Activated effector memory CD4-positive, alpha-beta T cell treated with anti-CD3 and anti-CD28 coated beads, Interleukin-2, amount 50 U/mL, for 16 hours (primary cell): Measurements from ENCODE around the gene NCAM2.

Source experiments
- DNase-seq: peaks from one replicate; pipeline ENCODE4 v3.0.0-alpha.2; 2020

The NCAM2 gene

GRCh38 chr21:20997636-20998455 lies at the start of gene NCAM2:
TSS of gene NCAM2 (plus strand) at chr21:20998409.
- DNase-seq, result peak; percentile 82

DNA sequence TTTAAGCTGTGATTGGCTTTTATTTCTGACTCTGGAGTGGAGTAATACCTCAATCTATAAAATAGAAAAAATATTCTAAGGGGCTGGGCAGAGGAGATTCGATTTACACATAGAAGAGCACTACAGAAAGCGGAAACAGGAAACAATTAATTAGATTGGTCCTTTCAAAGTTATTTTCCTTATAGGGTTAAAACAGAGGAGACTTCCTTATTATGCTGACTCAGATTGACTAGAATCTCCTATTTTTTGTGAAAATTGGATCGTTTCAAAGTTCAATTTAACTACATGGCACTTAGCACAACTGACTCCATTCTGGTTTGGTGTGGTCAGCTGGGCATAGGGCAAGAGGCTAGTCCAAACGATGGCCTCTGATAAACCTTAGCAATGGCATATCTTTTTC lies 48.3 kb upstream of the NCAM2 start:
- DNase-seq, result no peak

DNA sequence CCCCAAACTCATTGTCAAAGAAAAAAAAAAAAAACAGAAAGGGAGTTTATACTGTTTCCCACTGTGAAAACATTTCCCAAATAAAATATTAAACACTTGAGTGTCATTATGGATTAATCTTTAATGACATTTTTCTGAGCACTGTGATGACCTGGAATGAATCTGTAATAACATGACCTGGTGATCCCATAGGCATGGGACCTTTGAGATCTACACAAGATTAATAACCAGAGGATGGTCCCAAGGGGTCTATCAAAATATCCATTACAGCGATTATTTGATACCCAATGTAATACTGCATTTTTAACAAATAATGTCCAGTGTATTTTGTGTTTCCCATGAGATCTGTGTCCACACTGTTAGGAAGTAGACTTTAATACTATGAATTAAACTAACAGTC lies 32.4 kb upstream of the NCAM2 start:
- no peak for DNase-seq

DNA sequence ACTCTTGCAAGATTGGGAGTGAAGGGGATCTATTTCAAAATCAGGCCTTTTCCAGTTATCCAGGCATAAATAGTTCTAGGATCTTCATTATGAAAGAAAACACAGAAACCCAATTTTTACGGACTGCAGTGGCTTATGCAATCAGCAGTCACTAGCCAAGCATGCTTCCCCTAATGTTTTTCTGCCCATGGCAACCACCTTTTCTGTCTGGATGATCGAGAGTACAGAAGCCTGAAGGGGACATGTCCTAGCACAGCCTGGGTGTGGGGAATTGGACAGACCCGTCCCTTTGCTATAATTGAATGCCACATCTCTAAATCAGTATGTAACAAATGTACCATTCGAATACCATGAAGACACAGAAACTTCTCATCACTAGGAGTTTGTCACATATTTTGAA lies 29.8 kb upstream of the NCAM2 start:
- DNase-seq, result no peak

- DNase-seq, result no peak
Measured at GRCh38 chr21:20970691-20971090, 27.5 kb upstream of the NCAM2 start.

- DNase-seq, result no peak
Measured at GRCh38 chr21:20971296-20971921, 26.8 kb upstream of the NCAM2 start.

GRCh38 chr21:20994790-20995189 lies 3.4 kb upstream of the NCAM2 start:
- DNase-seq, result no peak

- no peak for DNase-seq
Measured at GRCh38 chr21:20996421-20997310, 1.5 kb upstream of the NCAM2 start.

DNA sequence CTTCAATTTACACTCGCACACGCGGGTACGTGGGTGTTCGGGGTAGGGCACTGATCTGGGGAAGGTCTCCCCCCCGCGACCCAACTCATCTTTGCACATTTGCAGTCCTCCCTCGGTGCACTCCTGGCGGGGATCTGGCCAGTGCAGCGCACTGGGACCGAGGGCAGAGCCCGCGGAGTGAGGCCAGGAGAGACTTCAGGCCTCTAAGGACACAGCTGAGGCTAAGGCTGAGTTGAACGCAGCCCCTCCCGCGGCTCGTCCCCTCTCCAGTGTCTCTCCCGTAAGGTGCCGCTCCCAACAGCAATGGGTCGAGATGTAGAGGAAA lies 936 bp upstream of the NCAM2 start:
- no peak for DNase-seq

- DNase-seq, result no peak
Measured at GRCh38 chr21:20998456-20998789, 214 bp downstream of the NCAM2 start.

DNA sequence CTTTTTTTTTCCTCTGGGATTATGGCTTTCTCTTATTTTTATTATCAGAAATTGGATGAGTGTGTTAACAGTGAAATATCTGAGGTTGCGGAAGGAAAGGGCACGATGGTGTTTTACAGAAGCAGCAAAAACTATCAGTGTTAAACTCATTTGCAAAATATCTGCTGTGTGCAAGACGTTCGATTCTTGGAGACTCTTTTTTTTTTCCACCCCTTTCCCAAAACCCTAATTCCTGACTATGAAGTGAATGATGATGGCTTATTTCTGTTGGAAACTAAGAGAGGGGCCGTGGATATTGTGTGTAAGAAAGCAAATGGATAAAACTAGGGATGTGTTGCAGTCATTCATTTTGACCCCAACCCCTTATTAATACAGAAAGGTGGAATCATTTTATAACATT lies 677 bp downstream of the NCAM2 start:
- no peak for DNase-seq

DNA sequence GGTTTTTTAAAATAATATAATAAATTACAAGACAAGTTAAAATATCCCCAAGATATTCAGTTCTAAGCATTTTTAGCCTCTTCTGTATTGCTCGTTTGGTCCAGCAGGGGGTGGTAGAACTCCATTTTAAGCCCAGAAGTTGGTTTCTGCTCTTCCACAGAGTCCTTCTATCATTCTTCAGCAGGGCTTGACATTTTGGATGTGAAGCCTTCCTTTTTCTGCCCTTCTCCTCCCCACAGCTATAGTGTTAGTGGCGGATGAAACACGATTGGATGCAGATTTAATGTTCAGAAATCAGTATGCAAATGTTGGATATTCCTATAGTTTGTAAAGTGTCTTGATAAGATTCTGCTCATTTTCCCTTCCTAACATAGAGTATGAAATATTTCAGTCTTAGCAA lies 1.4 kb downstream of the NCAM2 start:
- no peak for DNase-seq

DNA sequence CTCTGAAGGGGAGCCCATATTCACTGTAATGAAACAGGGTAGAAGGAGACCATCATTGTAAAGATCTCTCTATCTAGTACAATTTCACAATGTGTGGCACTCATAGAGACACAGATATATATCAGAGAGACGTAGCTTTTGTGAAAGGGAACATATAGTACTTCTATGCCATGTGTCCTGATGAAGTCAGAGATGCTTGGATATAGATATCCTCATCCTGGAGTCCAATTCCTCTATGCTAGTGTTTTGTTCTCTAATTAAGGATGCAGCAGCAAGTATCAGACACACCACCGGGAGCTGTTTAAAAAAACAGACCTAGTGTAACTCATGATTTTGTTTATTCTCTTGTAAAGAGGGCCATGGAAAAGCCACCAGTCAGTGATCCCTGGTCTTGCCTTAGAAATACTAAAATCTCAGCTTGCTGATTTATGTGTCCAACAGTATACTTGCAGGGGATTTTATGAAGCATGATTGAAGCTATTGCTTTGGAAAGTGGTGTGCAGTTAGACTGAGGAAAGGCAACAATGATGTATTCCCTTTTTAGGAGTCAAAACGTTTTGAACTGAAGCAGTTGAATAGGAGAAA lies 2.5 kb downstream of the NCAM2 start:
- no peak for DNase-seq

GRCh38 chr21:21001591-21002100 lies 3.4 kb downstream of the NCAM2 start:
- no peak for DNase-seq

- DNase-seq, result no peak
Measured at GRCh38 chr21:21002153-21002552, 3.9 kb downstream of the NCAM2 start.

DNA sequence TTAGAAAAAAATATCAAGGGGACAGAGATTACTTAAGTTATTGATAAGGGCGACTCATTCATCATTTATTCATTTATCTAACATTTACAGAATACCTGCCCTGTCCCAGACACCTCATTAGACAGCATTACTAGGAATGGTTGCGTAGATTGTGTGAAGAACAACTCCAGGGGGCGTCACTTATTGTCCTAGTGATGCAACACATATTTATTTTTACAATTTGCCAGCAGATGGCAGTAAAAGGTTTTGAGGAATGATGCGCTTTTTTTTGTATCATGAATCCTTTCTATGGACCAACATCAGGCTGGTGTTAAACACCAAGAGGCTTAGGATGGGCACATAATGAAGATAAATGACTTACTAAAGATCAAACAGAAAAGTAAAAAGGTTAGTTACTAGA lies 5.5 kb downstream of the NCAM2 start:
- no peak for DNase-seq

DNA sequence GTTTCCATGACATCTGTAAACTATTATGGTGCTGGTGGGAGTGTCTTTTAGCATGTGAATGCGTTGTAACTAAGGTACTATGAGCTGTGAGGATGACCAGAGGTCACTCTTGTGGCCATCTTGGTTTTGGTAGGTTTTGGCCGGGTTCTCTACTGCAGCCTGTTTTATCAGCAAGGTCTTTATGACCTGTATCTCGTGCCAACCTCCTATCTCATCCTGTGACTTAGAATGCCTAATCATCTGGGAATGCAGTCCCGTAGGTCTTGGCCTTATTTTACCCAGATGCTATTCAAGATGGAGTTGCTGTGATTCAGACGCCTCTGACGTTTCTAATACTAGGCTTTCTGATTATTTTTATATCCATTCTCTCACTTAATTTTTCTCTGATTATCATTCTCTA lies 9.4 kb downstream of the NCAM2 start:
- DNase-seq, result no peak

- DNase-seq, result no peak
Measured at GRCh38 chr21:21010228-21010627, 12.0 kb downstream of the NCAM2 start.

DNA sequence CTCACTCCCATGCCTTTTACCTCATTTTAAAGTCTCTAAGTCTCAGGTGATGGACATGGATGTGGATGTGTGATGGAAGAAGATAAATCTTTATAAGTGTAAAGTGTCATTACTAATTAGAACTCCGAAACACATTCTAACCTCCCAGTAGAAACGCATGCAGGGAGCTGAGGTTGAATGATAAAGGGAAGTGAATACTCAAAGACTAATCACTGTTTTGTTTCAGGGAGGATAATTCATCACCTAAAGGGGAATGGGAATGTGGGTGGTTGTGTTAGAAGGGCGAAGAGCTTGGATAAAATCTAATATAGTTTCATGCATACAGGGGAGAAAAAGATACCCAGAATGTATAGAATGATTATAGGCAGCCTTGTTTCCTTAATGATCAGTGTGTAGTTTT lies 12.5 kb downstream of the NCAM2 start:
- DNase-seq, result no peak

GRCh38 chr21:21018821-21019220 lies 20.6 kb downstream of the NCAM2 start:
- DNase-seq, result no peak

- DNase-seq, result no peak
Measured at GRCh38 chr21:21019681-21020080, 21.5 kb downstream of the NCAM2 start.

GRCh38 chr21:21025742-21026141 lies 27.5 kb downstream of the NCAM2 start:
- DNase-seq, result no peak

- no peak for DNase-seq
Measured at GRCh38 chr21:21028275-21028820, 30.1 kb downstream of the NCAM2 start.
